ENCODE results near the gene TGFBR3. TPM values are rescaled to one million over a fixed set of nuclear protein-coding genes. Genes with fewer than 3 reads are reported as not detected.

The TGFBR3 gene
- total and polyA plus RNA-seq, 9 of the 15 experiments (the other 6 are each of a cell fraction or from before 2014, with no cell fraction given), result 3.6 to 32.4 (median 15.6) TPM

DNA sequence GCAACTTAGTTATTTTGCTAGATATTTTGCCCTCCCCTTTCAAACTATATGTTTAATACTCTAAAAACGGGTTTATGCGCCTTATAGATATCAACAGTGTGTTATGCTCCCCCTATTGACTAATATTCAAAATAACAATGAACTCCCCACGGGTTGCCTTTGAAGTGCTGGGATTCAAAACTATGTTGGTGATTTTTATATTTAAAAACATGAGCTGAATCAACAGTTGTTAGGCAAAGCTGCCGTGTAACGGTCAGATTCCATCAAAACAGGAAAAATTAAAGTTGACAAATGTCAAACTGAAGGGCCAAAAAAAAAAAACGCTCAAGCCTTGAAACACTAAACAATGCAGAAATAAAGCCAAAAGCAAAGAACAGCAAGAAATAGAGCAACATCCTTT is 2.5 kb downstream of the TGFBR3 start (continued):
- TF ChIP-seq ZNF175 (CRISPR knock-in tag; IDR thresholded peaks at IDR 0.05; ENCODE audit: low read depth) (no peak), WHSC1 (IDR thresholded peaks at IDR 0.05; ENCODE audit: low read length) (no peak), SRF (CRISPR knock-in tag; IDR thresholded peaks at IDR 0.05) (no peak), ZNF507 (tag; conservative IDR thresholded peaks at IDR 0.05) (no peak), C11orf30 (IDR thresholded peaks at IDR 0.05; ENCODE audit: low read depth) (no peak), SNRNP70 (optimal IDR thresholded peaks at IDR 0.05; ENCODE audit: low read depth, low read length) (no peak), SREBF2 (CRISPR knock-in tag; IDR thresholded peaks at IDR 0.05) (no peak), SIN3B (IDR thresholded peaks at IDR 0.05; ENCODE audit: low read depth) (no peak), ZNF133 (CRISPR knock-in tag; IDR thresholded peaks at IDR 0.05) (no peak), RAD21 (CRISPR knock-in tag; conservative IDR thresholded peaks at IDR 0.05 in 1 of 2, IDR thresholded peaks at IDR 0.05 in 1 of 2) (peak; percentile 21 to 48; a peak in 2 of 4 replicates), ZNF23 (CRISPR knock-in tag; IDR thresholded peaks at IDR 0.05) (no peak)
- TF ChIP-seq, protein P1, sequence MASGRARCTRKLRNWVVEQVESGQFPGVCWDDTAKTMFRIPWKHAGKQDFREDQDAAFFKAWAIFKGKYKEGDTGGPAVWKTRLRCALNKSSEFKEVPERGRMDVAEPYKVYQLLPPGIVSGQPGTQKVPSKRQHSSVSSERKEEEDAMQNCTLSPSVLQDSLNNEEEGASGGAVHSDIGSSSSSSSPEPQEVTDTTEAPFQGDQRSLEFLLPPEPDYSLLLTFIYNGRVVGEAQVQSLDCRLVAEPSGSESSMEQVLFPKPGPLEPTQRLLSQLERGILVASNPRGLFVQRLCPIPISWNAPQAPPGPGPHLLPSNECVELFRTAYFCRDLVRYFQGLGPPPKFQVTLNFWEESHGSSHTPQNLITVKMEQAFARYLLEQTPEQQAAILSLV (tag; IDR thresholded peaks at IDR 0.05), result no peak
- TF ChIP-seq, protein P2, sequence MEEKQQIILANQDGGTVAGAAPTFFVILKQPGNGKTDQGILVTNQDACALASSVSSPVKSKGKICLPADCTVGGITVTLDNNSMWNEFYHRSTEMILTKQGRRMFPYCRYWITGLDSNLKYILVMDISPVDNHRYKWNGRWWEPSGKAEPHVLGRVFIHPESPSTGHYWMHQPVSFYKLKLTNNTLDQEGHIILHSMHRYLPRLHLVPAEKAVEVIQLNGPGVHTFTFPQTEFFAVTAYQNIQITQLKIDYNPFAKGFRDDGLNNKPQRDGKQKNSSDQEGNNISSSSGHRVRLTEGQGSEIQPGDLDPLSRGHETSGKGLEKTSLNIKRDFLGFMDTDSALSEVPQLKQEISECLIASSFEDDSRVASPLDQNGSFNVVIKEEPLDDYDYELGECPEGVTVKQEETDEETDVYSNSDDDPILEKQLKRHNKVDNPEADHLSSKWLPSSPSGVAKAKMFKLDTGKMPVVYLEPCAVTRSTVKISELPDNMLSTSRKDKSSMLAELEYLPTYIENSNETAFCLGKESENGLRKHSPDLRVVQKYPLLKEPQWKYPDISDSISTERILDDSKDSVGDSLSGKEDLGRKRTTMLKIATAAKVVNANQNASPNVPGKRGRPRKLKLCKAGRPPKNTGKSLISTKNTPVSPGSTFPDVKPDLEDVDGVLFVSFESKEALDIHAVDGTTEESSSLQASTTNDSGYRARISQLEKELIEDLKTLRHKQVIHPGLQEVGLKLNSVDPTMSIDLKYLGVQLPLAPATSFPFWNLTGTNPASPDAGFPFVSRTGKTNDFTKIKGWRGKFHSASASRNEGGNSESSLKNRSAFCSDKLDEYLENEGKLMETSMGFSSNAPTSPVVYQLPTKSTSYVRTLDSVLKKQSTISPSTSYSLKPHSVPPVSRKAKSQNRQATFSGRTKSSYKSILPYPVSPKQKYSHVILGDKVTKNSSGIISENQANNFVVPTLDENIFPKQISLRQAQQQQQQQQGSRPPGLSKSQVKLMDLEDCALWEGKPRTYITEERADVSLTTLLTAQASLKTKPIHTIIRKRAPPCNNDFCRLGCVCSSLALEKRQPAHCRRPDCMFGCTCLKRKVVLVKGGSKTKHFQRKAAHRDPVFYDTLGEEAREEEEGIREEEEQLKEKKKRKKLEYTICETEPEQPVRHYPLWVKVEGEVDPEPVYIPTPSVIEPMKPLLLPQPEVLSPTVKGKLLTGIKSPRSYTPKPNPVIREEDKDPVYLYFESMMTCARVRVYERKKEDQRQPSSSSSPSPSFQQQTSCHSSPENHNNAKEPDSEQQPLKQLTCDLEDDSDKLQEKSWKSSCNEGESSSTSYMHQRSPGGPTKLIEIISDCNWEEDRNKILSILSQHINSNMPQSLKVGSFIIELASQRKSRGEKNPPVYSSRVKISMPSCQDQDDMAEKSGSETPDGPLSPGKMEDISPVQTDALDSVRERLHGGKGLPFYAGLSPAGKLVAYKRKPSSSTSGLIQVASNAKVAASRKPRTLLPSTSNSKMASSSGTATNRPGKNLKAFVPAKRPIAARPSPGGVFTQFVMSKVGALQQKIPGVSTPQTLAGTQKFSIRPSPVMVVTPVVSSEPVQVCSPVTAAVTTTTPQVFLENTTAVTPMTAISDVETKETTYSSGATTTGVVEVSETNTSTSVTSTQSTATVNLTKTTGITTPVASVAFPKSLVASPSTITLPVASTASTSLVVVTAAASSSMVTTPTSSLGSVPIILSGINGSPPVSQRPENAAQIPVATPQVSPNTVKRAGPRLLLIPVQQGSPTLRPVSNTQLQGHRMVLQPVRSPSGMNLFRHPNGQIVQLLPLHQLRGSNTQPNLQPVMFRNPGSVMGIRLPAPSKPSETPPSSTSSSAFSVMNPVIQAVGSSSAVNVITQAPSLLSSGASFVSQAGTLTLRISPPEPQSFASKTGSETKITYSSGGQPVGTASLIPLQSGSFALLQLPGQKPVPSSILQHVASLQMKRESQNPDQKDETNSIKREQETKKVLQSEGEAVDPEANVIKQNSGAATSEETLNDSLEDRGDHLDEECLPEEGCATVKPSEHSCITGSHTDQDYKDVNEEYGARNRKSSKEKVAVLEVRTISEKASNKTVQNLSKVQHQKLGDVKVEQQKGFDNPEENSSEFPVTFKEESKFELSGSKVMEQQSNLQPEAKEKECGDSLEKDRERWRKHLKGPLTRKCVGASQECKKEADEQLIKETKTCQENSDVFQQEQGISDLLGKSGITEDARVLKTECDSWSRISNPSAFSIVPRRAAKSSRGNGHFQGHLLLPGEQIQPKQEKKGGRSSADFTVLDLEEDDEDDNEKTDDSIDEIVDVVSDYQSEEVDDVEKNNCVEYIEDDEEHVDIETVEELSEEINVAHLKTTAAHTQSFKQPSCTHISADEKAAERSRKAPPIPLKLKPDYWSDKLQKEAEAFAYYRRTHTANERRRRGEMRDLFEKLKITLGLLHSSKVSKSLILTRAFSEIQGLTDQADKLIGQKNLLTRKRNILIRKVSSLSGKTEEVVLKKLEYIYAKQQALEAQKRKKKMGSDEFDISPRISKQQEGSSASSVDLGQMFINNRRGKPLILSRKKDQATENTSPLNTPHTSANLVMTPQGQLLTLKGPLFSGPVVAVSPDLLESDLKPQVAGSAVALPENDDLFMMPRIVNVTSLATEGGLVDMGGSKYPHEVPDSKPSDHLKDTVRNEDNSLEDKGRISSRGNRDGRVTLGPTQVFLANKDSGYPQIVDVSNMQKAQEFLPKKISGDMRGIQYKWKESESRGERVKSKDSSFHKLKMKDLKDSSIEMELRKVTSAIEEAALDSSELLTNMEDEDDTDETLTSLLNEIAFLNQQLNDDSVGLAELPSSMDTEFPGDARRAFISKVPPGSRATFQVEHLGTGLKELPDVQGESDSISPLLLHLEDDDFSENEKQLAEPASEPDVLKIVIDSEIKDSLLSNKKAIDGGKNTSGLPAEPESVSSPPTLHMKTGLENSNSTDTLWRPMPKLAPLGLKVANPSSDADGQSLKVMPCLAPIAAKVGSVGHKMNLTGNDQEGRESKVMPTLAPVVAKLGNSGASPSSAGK (IDR thresholded peaks at IDR 0.05), result no peak
- TF ChIP-seq, protein P3, sequence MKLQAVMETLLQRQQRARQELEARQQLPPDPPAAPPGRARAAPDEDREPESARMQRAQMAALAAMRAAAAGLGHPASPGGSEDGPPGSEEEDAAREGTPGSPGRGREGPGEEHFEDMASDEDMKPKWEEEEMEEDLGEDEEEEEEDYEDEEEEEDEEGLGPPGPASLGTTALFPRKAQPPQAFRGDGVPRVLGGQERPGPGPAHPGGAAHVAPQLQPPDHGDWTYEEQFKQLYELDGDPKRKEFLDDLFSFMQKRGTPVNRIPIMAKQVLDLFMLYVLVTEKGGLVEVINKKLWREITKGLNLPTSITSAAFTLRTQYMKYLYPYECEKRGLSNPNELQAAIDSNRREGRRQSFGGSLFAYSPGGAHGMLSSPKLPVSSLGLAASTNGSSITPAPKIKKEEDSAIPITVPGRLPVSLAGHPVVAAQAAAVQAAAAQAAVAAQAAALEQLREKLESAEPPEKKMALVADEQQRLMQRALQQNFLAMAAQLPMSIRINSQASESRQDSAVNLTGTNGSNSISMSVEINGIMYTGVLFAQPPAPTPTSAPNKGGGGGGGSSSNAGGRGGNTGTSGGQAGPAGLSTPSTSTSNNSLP (IDR thresholded peaks at IDR 0.05; ENCODE audit: borderline replicate concordance, low read depth, low read length), result peak; percentile 40; the same call in 1 of the 2 replicates
